Astrocyte of the hippocampus (primary cell): ENCODE measurements around the gene AHDC1.
A peak's percentile ranks its signal among the peaks of the same experiment; 100 is the strongest.
"Not testable (repeated sequence)": the region's sequence is repeated elsewhere in the genome, so short reads cannot be mapped to it uniquely, and the experiment has no call there.

ENCODE experiments used
- DNase-seq: peaks from one replicate; pipeline ENCODE4 v3.0.0; 2011; ENCODE audit warnings: low read depth, low spot score

AHDC1 gene

GRCh38 chr1:27513528-27513927 lies 90.4 kb downstream of the AHDC1 start:
- DNase-seq = no peak

GRCh38 chr1:27509127-27510080 lies 94.5 kb downstream of the AHDC1 start:
- no peak for DNase-seq

- DNase-seq = no peak
These were observed 95.8 kb downstream of the AHDC1 start for GRCh38 chr1:27507960-27508665.

GRCh38 chr1:27506703-27507102 lies 97.2 kb downstream of the AHDC1 start:
- DNase-seq = no peak

GRCh38 chr1:27505420-27505680 lies 98.6 kb downstream of the AHDC1 start:
- DNase-seq = no peak

- peak; percentile 75 for DNase-seq
These were observed 99.1 kb downstream of the AHDC1 start for GRCh38 chr1:27504588-27505419.

GRCh38 chr1:27503844-27504587 lies 99.9 kb downstream of the AHDC1 start:
- peak; percentile 74 for DNase-seq

- no peak for DNase-seq
These were observed 100.9 kb downstream of the AHDC1 start for GRCh38 chr1:27503033-27503432.

GRCh38 chr1:27501159-27501558 lies 102.8 kb downstream of the AHDC1 start:
- DNase-seq = not testable (repeated sequence)

GRCh38 chr1:27499142-27499541 lies 104.8 kb downstream of the AHDC1 start:
- no peak for DNase-seq

GRCh38 chr1:27496604-27497155 lies 107.3 kb downstream of the AHDC1 start:
- peak; percentile 60 for DNase-seq

GRCh38 chr1:27492796-27493195 lies 111.1 kb downstream of the AHDC1 start:
- DNase-seq = no peak

- peak; percentile 61 for DNase-seq
These were observed 111.9 kb downstream of the AHDC1 start for GRCh38 chr1:27491748-27492700.

- peak; percentile 99 for DNase-seq
These were observed 113.8 kb downstream of the AHDC1 start, which contains the start of gene WASF2 for GRCh38 chr1:27489973-27490741. WASF2 (minus strand) TSS chr1:27490167; CDS start chr1:27428890, 61,277 bp downstream.

GRCh38 chr1:27489501-27489972 lies 114.4 kb downstream of the AHDC1 start:
- DNase-seq = peak; percentile 63

GRCh38 chr1:27487966-27488884 lies 115.7 kb downstream of the AHDC1 start:
- peak; percentile 41 for DNase-seq

- DNase-seq = no peak
These were observed 118.6 kb downstream of the AHDC1 start for GRCh38 chr1:27485363-27485762.
